ENCODE measurements around the gene PTPN5. TPM values are rescaled to one million over a fixed set of nuclear protein-coding genes. Genes with fewer than 3 reads are reported as not detected.

PTPN5 gene
- total RNA-seq: 0.32 TPM in 1 of 2 replicates, not detected in the other

GRCh38 chr11:18791207-18791968 is at the start of gene PTPN5:
PTPN5 (minus strand) TSS chr11:18791798; CDS start chr11:18771958, 19,840 bp downstream.

GRCh38 chr11:18726040-18726439 is 65.6 kb downstream of the PTPN5 start, which contains the start of gene IGSF22:
IGSF22 (minus strand) TSS chr11:18726188; CDS start chr11:18724236, 1,952 bp downstream.

GRCh38 chr11:18698341-18699268 is 93.0 kb downstream of the PTPN5 start, which contains the start of gene TMEM86A:
TMEM86A (plus strand) TSS chr11:18698779; CDS start chr11:18698887, 108 bp downstream.

Other genes starting within 250 kb of the PTPN5 start
- gene UEVLD, start 203.1 kb downstream of the PTPN5 start, total RNA-seq: 23.4 and 29.0 TPM in 2 replicates
- 0.36 and 0.97 TPM in 2 replicates for gene MISFA, start 192.0 kb downstream of the PTPN5 start, total RNA-seq
- gene SPTY2D1, start 157.5 kb downstream of the PTPN5 start, total RNA-seq: 23.6 and 36.8 TPM in 2 replicates
- gene TMEM86A, start 93.0 kb downstream of the PTPN5 start, total RNA-seq: 1.5 and 1.9 TPM in 2 replicates
- gene IGSF22, start 65.6 kb downstream of the PTPN5 start, total RNA-seq: under 0.01 TPM in 1 of 2 replicates, not detected in the other
- gene MRGPRX1, start 147.6 kb upstream of the PTPN5 start, total RNA-seq: not detected in 2 replicates

Measured in hair follicle dermal papilla cell (primary cell).